ENCODE data around the gene RAB8B.

Gene RAB8B

DNA sequence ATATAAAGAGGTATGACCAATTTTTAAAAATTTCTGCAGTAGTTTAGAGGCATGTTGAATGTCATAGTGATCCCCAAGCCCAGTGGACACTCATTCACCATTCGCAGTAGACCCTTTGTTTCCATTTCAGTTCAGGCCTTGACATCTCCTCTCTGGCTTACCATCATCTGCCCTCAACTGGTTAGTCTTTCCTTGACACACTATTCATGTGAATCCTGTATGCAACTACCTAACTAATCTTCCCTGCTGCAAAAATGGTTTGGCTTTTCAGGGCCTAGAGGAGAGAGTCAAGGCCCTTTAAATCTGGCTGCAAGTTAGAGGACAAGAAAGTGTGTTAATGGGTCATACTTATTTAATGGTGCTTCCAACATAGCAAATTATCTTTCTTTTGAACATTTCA is 98.9 kb downstream of the RAB8B start:
- Histone ChIP-seq H3K18ac (ENCODE audit: low read length) (no peak overlapping the region), H3K4me2 (ENCODE audit: low read length) (no peak overlapping the region), H3K4me3 (ENCODE audit: low read depth, low read length) (no peak overlapping the region), H2BK120ac (ENCODE audit: insufficient read depth, low read length, poor library complexity) (no peak overlapping the region), H4K91ac (ENCODE audit: low read depth, low read length) (no peak overlapping the region), H3K36me3 (ENCODE audit: control insufficient read depth in 1 of 2, insufficient read depth in 2 of 2, low read length in 2 of 2) (no peaks in the 10 kb centered on the region), H2BK12ac (ENCODE audit: low read length) (no peak overlapping the region), H3K27me3 (ENCODE audit: insufficient read depth, low read length) (no peaks in the 10 kb centered on the region), H3K9ac (ENCODE audit: low read length) (no peak overlapping the region), H3K79me2 (ENCODE audit: control insufficient read depth, insufficient read depth, low read length, poor library complexity) (no peaks in the 10 kb centered on the region), H3K14ac (ENCODE audit: low read length) (no peak overlapping the region), H3K4me1 (ENCODE audit: control insufficient read depth in 1 of 2, insufficient read depth in 2 of 2, low read length in 2 of 2) (no peaks in the 10 kb centered on the region), H3K9me3 (ENCODE audit: insufficient read depth, low read depth, low read length) (no peaks in the 10 kb centered on the region), H2AK5ac (ENCODE audit: low read length) (no peak overlapping the region), H3K23ac (ENCODE audit: low read length) (no peak overlapping the region), H2AFZ (ENCODE audit: insufficient read depth, low read length, poor library complexity) (no peak overlapping the region), H4K12ac (ENCODE audit: low read depth, low read length) (no peak overlapping the region), H3K79me1 (ENCODE audit: low read length) (no peaks in the 10 kb centered on the region), H3K4ac (ENCODE audit: low read depth, low read length) (no peak overlapping the region), H4K8ac (ENCODE audit: low read depth, low read length) (no peak overlapping the region), H3K27ac (ENCODE audit: low read depth, low read length) (no peak overlapping the region), H2BK5ac (ENCODE audit: low read depth, low read length, poor library complexity) (no peak overlapping the region)
- no CpG with 5 or more reads among the region's 1 CpG for WGBS (ENCODE audit: extremely low coverage, insufficient coverage, insufficient read length)
- DNase-seq = no peak

DNA sequence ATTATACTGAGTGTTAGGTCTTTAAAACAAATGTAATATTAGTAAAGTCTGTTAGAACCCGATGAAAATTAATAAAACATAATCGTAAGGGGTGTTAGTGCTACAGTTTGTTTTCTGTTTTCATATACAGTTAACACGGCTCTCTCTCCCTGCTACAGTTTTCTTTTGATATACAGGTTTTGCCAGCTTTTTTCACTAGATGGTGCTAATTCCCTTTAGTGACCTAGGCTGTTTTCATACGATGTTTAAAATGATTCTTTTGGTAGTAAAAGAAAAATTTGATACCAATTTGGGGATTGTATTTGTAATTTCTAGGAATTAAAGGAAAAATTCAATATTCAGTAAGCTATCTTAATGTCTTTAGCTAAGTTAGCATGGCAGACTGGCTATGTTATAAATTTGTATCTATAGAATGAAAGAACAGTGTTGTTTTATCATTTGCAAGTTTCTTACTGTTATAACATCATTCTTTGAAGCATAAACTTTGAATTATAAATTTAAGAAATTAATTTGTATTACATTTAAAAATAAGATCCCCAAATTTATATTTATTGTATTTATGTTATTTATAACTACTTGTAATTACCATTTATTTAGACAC is 99.5 kb downstream of the RAB8B start:
- no peaks in the 10 kb centered on the region for H3K79me1 ChIP-seq (ENCODE audit: low read length)
- H3K4me3 ChIP-seq (ENCODE audit: low read depth, low read length) = no peak overlapping the region
- H3K4me2 ChIP-seq (ENCODE audit: low read length) = no peak overlapping the region
- H3K79me2 ChIP-seq (ENCODE audit: control insufficient read depth, insufficient read depth, low read length, poor library complexity) = no peaks in the 10 kb centered on the region
- no peak overlapping the region for H2BK12ac ChIP-seq (ENCODE audit: low read length)
- no peak overlapping the region for H2AFZ ChIP-seq (ENCODE audit: insufficient read depth, low read length, poor library complexity)
- no peaks in the 10 kb centered on the region for H3K4me1 ChIP-seq (ENCODE audit: control insufficient read depth in 1 of 2, insufficient read depth in 2 of 2, low read length in 2 of 2)
- peak in 1 of 2 donors; percentile 73 for DNase-seq
- H3K27me3 ChIP-seq (ENCODE audit: insufficient read depth, low read length) = no peaks in the 10 kb centered on the region
- H3K14ac ChIP-seq (ENCODE audit: low read length) = no peak overlapping the region
- no peak overlapping the region for H3K18ac ChIP-seq (ENCODE audit: low read length)
- no peak overlapping the region for H4K91ac ChIP-seq (ENCODE audit: low read depth, low read length)
- no peak overlapping the region for H4K8ac ChIP-seq (ENCODE audit: low read depth, low read length)
- no peak overlapping the region for H3K9ac ChIP-seq (ENCODE audit: low read length)
- H3K36me3 ChIP-seq (ENCODE audit: control insufficient read depth in 1 of 2, insufficient read depth in 2 of 2, low read length in 2 of 2) = no peaks in the 10 kb centered on the region
- H3K4ac ChIP-seq (ENCODE audit: low read depth, low read length) = no peak overlapping the region
- no peak overlapping the region for H2BK5ac ChIP-seq (ENCODE audit: low read depth, low read length, poor library complexity)
- WGBS (ENCODE audit: extremely low coverage, insufficient coverage, insufficient read length) = no CpG with 5 or more reads among the region's 4 CpGs
- H2BK120ac ChIP-seq (ENCODE audit: insufficient read depth, low read length, poor library complexity) = no peak overlapping the region
- H3K23ac ChIP-seq (ENCODE audit: low read length) = no peak overlapping the region
- H2AK5ac ChIP-seq (ENCODE audit: low read length) = no peak overlapping the region
- no peak overlapping the region for H4K12ac ChIP-seq (ENCODE audit: low read depth, low read length)
- H3K27ac ChIP-seq (ENCODE audit: low read depth, low read length) = no peak overlapping the region
- no peaks in the 10 kb centered on the region for H3K9me3 ChIP-seq (ENCODE audit: insufficient read depth, low read depth, low read length)

DNA sequence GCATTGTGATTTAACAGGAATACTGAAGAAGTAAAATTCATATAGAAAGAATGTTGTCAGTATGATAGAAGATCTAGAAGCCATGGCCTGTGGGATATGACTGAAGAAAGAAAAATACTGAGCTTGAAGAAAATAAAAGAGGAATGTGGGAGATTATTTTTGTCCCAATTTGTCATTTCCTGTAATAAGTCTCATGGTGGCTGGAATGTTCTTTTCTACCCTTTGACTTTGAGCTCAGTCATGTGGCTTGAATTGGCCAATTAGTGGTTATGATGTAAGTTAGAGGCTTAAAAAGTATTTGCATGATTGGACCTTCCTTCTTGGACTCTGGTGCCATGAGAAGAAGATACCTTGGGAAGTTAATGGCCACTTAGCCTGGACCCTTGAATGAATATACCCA is 102.1 kb downstream of the RAB8B start:
- Histone ChIP-seq H3K4me3 (ENCODE audit: low read depth, low read length) (no peak overlapping the region), H3K23ac (ENCODE audit: low read length) (no peak overlapping the region), H3K36me3 (ENCODE audit: control insufficient read depth in 1 of 2, insufficient read depth in 2 of 2, low read length in 2 of 2) (no peaks in the 10 kb centered on the region)

DNA sequence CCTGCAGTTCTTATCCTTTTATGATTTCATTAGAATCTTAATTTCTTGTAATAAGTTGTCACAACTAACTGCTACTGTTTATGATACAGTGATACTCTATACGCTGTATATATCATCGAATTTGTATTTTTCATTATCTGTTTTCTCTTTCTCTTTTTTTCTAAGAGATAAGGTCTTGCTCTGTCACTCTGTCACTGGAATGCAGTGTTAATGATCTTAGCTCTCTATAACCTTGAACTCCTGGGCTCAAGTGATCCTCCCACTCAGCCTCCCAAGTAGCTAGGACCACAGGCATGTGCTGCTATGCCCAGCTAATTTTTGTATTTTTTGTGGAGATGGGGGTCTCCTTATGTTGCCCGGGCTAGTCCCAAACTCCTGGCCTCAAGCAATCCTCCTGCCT is 102.8 kb downstream of the RAB8B start:
- H3K9me3 ChIP-seq (ENCODE audit: insufficient read depth, low read depth, low read length) = no peaks in the 10 kb centered on the region
- no peak overlapping the region for H3K27ac ChIP-seq (ENCODE audit: low read depth, low read length)
- H3K18ac ChIP-seq (ENCODE audit: low read length) = no peak overlapping the region
- no peak overlapping the region for H3K4me2 ChIP-seq (ENCODE audit: low read length)
- H4K91ac ChIP-seq (ENCODE audit: low read depth, low read length) = no peak overlapping the region
- H3K4me3 ChIP-seq (ENCODE audit: low read depth, low read length) = no peak overlapping the region
- no peak overlapping the region for H2BK5ac ChIP-seq (ENCODE audit: low read depth, low read length, poor library complexity)
- no peak overlapping the region for H2BK120ac ChIP-seq (ENCODE audit: insufficient read depth, low read length, poor library complexity)
- WGBS (ENCODE audit: extremely low coverage, insufficient coverage, insufficient read length) = no CpG with 5 or more reads among the region's 3 CpGs
- no peaks in the 10 kb centered on the region for H3K79me1 ChIP-seq (ENCODE audit: low read length)
- no peaks in the 10 kb centered on the region for H3K4me1 ChIP-seq (ENCODE audit: control insufficient read depth in 1 of 2, insufficient read depth in 2 of 2, low read length in 2 of 2)
- DNase-seq = no peak
- no peaks in the 10 kb centered on the region for H3K27me3 ChIP-seq (ENCODE audit: insufficient read depth, low read length)
- H4K8ac ChIP-seq (ENCODE audit: low read depth, low read length) = no peak overlapping the region
- H4K12ac ChIP-seq (ENCODE audit: low read depth, low read length) = no peak overlapping the region
- H3K79me2 ChIP-seq (ENCODE audit: control insufficient read depth, insufficient read depth, low read length, poor library complexity) = no peaks in the 10 kb centered on the region
- no peak overlapping the region for H3K14ac ChIP-seq (ENCODE audit: low read length)
- H3K36me3 ChIP-seq (ENCODE audit: control insufficient read depth in 1 of 2, insufficient read depth in 2 of 2, low read length in 2 of 2) = no peaks in the 10 kb centered on the region
- no peak overlapping the region for H2AFZ ChIP-seq (ENCODE audit: insufficient read depth, low read length, poor library complexity)
- no peak overlapping the region for H3K4ac ChIP-seq (ENCODE audit: low read depth, low read length)
- no peak overlapping the region for H2BK12ac ChIP-seq (ENCODE audit: low read length)
- no peak overlapping the region for H2AK5ac ChIP-seq (ENCODE audit: low read length)
- H3K9ac ChIP-seq (ENCODE audit: low read length) = no peak overlapping the region
- H3K23ac ChIP-seq (ENCODE audit: low read length) = no peak overlapping the region

More for the DNA sequence above, 102.1 kb downstream of the RAB8B start:
- Histone ChIP-seq H4K91ac (ENCODE audit: low read depth, low read length) (no peak overlapping the region), H3K27me3 (ENCODE audit: insufficient read depth, low read length) (no peaks in the 10 kb centered on the region), H2BK120ac (ENCODE audit: insufficient read depth, low read length, poor library complexity) (no peak overlapping the region), H3K9ac (ENCODE audit: low read length) (no peak overlapping the region), H2BK5ac (ENCODE audit: low read depth, low read length, poor library complexity) (no peak overlapping the region), H3K4me1 (ENCODE audit: control insufficient read depth in 1 of 2, insufficient read depth in 2 of 2, low read length in 2 of 2) (no peaks in the 10 kb centered on the region), H3K4me2 (ENCODE audit: low read length) (no peak overlapping the region), H3K18ac (ENCODE audit: low read length) (no peak overlapping the region), H3K79me2 (ENCODE audit: control insufficient read depth, insufficient read depth, low read length, poor library complexity) (no peaks in the 10 kb centered on the region), H4K12ac (ENCODE audit: low read depth, low read length) (no peak overlapping the region), H3K4ac (ENCODE audit: low read depth, low read length) (no peak overlapping the region), H3K9me3 (ENCODE audit: insufficient read depth, low read depth, low read length) (no peaks in the 10 kb centered on the region), H4K8ac (ENCODE audit: low read depth, low read length) (no peak overlapping the region), H2AK5ac (ENCODE audit: low read length) (no peak overlapping the region), H3K79me1 (ENCODE audit: low read length) (no peaks in the 10 kb centered on the region), H3K27ac (ENCODE audit: low read depth, low read length) (no peak overlapping the region), H2AFZ (ENCODE audit: insufficient read depth, low read length, poor library complexity) (no peak overlapping the region), H3K14ac (ENCODE audit: low read length) (no peak overlapping the region), H2BK12ac (ENCODE audit: low read length) (no peak overlapping the region)
- no peak for DNase-seq

All from trophoblast cell (in vitro differentiated cells and primary cell).